Measurements from ENCODE around the gene CACNA1G.

CACNA1G gene

DNA sequence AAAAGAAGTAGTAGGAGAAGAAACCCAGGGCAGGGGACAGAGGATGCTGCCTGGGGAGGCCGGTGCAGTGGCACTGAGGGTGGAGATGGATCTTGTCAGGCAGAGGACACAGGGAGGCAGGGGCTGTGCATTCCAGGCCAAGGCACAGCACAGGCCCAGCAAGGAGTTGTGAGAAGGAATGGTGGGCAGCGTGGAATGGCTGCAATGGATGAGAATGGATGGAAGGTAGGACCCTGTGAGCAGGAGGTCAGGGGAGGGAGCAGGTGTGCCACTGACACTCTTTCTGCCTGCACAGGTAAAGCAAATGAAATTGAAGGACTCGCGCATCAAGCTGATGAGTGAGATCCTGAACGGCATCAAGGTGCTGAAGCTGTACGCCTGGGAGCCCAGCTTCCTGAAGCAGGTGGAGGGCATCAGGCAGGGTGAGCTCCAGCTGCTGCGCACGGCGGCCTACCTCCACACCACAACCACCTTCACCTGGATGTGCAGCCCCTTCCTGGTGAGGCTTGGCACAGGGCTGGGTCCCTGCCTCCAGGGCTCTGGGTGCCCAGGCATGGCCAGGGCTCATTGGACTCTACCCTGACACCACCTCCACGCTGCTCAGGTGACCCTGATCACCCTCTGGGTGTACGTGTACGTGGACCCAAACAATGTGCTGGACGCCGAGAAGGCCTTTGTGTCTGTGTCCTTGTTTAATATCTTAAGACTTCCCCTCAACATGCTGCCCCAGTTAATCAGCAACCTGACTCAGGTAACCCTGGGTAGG is 106.9 kb downstream of the CACNA1G start:
- in situ Hi-C loops (cut with MboI; ENCODE audit: low sequenced_read_pairs) = no loop called here
- H3K27me3 ChIP-seq (ENCODE audit: low read depth) = no peaks in the 10 kb centered on the region
- no peaks in the 10 kb centered on the region for H3K36me3 ChIP-seq (replicated peaks)
- H3K4me1 ChIP-seq = no peaks in the 10 kb centered on the region
- H3K4me3 ChIP-seq = no peak overlapping the region
- H3K9me3 ChIP-seq = no peaks in the 10 kb centered on the region
- DNase-seq (ENCODE audit: low spot score in 2 of 2) = no peak

DNA sequence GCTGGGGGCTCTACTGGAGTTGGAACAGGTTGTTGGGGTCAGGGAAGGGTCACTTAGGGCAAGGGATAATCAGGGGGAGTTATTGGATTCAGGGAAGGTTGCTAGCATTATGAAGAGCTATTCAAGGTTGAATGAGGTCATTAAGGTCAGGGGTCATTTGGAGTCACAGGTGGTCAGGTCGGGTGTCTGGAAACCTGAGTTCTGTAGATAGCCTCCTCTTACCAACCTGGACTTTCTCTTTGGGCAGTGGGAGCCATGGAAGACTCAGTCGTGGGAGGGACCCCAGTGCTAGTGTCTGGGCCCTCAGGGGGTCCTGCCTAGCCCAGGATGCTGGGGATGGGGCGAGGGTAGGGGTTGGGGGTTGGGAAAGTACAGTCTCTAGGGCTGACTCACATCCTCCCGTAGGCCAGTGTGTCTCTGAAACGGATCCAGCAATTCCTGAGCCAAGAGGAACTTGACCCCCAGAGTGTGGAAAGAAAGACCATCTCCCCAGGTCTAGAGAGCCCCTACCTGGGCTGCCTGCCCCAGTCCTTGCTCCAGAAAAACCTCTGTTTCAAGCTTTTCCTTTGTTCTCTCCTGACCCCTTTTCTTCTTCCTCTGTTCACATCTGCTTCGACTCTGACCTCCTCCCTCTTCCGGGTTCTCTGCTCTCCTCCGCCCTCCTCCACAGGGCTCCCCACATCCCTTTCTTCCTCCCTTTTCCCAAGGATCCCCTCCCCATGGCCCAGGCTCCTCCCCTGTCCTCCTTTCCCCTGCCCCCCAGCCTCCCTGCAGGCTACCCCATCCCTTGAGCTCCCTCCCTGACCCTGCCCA is 107.7 kb downstream of the CACNA1G start:
- DNase-seq (ENCODE audit: low spot score in 2 of 2) = no peak
- no peaks in the 10 kb centered on the region for H3K4me1 ChIP-seq
- H3K36me3 ChIP-seq (replicated peaks) = no peaks in the 10 kb centered on the region
- no peaks in the 10 kb centered on the region for H3K9me3 ChIP-seq
- in situ Hi-C loops (cut with MboI; ENCODE audit: low sequenced_read_pairs) = no loop called here
- H3K27me3 ChIP-seq (ENCODE audit: low read depth) = no peaks in the 10 kb centered on the region
- no peak overlapping the region for H3K4me3 ChIP-seq

DNA sequence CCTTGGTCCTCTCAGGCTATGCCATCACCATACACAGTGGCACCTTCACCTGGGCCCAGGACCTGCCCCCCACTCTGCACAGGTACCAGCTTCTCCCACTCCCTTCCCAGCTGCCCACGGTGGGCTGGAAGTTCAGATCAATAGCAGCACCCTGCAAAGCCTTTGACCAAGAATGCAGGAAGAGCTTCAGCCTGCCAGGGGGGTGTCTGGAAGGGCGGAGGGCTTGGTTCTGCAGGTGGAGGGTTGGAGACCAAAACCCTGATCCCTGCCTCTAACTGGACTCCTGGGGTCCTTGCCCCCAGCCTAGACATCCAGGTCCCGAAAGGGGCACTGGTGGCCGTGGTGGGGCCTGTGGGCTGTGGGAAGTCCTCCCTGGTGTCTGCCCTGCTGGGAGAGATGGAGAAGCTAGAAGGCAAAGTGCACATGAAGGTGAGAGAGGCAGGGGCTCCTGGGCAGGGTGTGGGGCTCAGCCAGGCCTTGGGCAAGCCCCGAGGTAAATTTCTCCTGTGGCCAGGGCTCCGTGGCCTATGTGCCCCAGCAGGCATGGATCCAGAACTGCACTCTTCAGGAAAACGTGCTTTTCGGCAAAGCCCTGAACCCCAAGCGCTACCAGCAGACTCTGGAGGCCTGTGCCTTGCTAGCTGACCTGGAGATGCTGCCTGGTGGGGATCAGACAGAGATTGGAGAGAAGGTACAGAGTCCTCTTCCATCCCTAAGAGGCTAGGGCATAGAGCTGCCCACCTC is 108.5 kb downstream of the CACNA1G start:
- in situ Hi-C loops (cut with MboI; ENCODE audit: low sequenced_read_pairs) = no loop called here
- no peak for DNase-seq (ENCODE audit: low spot score in 2 of 2)
- Histone ChIP-seq H3K9me3 (no peaks in the 10 kb centered on the region), H3K36me3 (replicated peaks) (no peaks in the 10 kb centered on the region), H3K27me3 (ENCODE audit: low read depth) (no peaks in the 10 kb centered on the region), H3K4me3 (no peak overlapping the region), H3K4me1 (no peaks in the 10 kb centered on the region)

DNA sequence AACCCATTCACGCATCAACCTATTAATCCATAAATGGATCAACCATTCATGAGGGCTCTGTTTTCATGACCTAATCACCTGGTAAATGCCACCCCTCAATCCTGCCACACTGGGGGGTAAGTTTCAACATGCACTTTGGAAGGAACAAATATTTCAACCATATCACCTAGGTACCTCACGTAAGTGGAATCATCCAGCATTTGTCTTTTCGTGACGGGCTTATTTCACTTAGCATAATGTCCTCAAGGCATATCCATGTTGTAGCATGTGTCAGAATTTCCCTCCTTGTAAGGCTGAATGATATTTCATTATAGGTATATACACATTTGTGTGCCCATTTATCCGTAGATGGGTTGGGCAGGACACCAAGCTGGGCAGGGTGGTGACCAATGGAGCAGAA is 111.6 kb downstream of the CACNA1G start:
- in situ Hi-C loops (cut with MboI; ENCODE audit: low sequenced_read_pairs) = no loop called here
- H3K4me1 ChIP-seq = no peaks in the 10 kb centered on the region
- H3K9me3 ChIP-seq = no peaks in the 10 kb centered on the region
- no peak for DNase-seq (ENCODE audit: low spot score in 2 of 2)
- no peaks in the 10 kb centered on the region for H3K27me3 ChIP-seq (ENCODE audit: low read depth)
- no peaks in the 10 kb centered on the region for H3K36me3 ChIP-seq (replicated peaks)
- H3K4me3 ChIP-seq = no peak overlapping the region

DNA sequence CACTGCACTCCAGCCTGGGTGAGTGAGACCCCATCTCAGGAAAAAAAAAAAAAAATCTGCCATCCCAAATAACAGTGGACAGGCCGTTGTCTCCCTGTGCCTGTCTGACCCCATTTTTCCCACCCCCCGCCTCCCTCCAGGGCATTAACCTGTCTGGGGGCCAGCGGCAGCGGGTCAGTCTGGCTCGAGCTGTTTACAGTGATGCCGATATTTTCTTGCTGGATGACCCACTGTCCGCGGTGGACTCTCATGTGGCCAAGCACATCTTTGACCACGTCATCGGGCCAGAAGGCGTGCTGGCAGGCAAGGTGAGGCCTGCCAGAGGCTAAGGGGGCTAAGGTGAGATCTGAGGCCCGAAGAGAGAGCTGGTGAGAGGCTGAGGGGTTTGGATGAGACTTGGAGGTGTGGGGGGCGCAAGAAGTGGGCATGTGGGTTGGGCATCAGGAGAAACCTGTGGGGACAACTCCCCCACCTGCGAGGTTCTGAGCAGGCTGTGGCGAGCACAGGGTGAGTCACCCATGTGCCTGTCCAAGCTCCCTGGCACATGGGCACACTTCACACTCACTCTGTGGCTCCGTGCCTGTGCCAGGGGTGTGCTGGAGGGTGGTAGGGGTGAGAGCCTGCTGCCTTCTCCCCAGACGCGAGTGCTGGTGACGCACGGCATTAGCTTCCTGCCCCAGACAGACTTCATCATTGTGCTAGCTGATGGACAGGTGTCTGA is 112.5 kb downstream of the CACNA1G start:
- Histone ChIP-seq H3K9me3 (no peaks in the 10 kb centered on the region), H3K4me1 (no peaks in the 10 kb centered on the region), H3K36me3 (replicated peaks) (no peaks in the 10 kb centered on the region), H3K4me3 (no peak overlapping the region), H3K27me3 (ENCODE audit: low read depth) (no peaks in the 10 kb centered on the region)
- DNase-seq (ENCODE audit: low spot score in 2 of 2) = no peak
- in situ Hi-C loops (cut with MboI; ENCODE audit: low sequenced_read_pairs) = no loop called here

DNA sequence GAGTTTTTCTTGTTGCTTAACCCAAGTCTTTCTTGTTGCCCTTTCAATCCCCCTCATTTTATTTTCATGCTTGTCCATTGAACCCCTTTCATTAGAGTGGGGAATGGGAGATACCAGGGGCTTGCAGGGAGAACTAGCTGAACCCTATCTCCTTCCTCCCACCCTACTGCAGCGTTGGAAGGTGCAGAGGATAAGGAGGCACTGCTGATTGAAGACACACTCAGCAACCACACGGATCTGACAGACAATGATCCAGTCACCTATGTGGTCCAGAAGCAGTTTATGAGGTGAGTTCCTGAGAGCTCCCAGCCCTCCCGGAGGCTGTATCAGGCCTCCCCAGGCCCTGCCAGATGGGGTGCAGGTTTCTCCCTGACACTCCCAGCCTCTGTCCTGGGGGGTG is 114.7 kb downstream of the CACNA1G start:
- Histone ChIP-seq H3K4me1 (no peaks in the 10 kb centered on the region), H3K36me3 (replicated peaks) (no peaks in the 10 kb centered on the region), H3K9me3 (no peaks in the 10 kb centered on the region), H3K27me3 (ENCODE audit: low read depth) (no peaks in the 10 kb centered on the region), H3K4me3 (no peak overlapping the region)
- DNase-seq (ENCODE audit: low spot score in 2 of 2) = no peak
- in situ Hi-C loops (cut with MboI; ENCODE audit: low sequenced_read_pairs) = no loop called here

DNA sequence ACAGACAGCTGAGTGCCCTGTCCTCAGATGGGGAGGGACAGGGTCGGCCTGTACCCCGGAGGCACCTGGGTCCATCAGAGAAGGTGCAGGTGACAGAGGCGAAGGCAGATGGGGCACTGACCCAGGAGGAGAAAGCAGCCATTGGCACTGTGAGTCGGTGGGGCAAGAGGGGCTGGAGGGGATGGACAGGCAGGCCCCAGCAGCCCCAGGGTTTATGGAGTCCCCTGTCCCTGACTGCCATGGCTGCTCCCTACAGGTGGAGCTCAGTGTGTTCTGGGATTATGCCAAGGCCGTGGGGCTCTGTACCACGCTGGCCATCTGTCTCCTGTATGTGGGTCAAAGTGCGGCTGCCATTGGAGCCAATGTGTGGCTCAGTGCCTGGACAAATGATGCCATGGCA is 115.1 kb downstream of the CACNA1G start:
- in situ Hi-C loops (cut with MboI; ENCODE audit: low sequenced_read_pairs) = no loop called here
- Histone ChIP-seq H3K4me3 (no peak overlapping the region), H3K9me3 (no peaks in the 10 kb centered on the region), H3K27me3 (ENCODE audit: low read depth) (no peaks in the 10 kb centered on the region), H3K36me3 (replicated peaks) (no peaks in the 10 kb centered on the region), H3K4me1 (no peaks in the 10 kb centered on the region)
- no peak for DNase-seq (ENCODE audit: low spot score in 2 of 2)

DNA sequence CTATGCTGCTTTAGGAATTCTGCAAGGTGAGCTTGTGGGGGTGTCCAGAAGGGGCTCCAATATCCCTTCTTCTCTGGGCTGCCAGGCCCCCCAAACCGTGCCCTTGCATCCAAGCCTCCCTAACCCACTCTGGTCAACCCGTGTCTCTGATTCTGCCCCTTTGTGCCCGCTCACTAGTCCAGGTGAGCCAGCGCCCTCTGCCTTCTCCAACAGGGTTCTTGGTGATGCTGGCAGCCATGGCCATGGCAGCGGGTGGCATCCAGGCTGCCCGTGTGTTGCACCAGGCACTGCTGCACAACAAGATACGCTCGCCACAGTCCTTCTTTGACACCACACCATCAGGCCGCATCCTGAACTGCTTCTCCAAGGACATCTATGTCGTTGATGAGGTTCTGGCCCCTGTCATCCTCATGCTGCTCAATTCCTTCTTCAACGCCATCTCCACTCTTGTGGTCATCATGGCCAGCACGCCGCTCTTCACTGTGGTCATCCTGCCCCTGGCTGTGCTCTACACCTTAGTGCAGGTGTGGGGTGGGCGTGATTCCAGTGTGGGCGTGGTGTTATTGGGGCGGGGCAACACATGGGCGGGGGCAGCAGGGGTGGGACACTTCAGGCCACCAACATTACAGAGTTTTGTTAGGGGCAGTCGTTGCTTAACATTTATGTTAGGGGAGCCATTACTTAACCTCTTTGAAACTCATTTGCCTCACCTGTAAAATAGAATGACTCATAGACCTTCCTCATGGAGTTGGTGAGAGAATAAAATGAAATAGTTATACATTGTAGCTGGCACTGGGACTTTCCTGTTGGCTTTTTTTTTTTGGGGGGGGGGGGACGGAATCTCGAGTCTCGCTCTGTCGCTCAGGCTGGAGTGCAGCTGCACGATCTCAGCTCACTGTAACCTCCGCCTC is 115.8 kb downstream of the CACNA1G start:
- no peak overlapping the region for H3K4me3 ChIP-seq
- no peaks in the 10 kb centered on the region for H3K36me3 ChIP-seq (replicated peaks)
- no peaks in the 10 kb centered on the region for H3K9me3 ChIP-seq
- no peaks in the 10 kb centered on the region for H3K27me3 ChIP-seq (ENCODE audit: low read depth)
- DNase-seq (ENCODE audit: low spot score in 2 of 2) = no peak
- H3K4me1 ChIP-seq = peaks cover 2% of the 10 kb centered on the region
- in situ Hi-C loops (cut with MboI; ENCODE audit: low sequenced_read_pairs) = no loop called here

All from HAP-1 (cell line).